ENCODE results near the gene LMOD1. TPM values are rescaled to one million over a fixed set of nuclear protein-coding genes. Genes with fewer than 3 reads are reported as not detected.

The LMOD1 gene
- total RNA-seq, 1 experiment from 2014 or later = not detected

- DNase-seq (ENCODE audit: low spot score) = no peak
Observed at GRCh38 chr1:201892211-201892610, 54.1 kb downstream of the LMOD1 start.

DNA sequence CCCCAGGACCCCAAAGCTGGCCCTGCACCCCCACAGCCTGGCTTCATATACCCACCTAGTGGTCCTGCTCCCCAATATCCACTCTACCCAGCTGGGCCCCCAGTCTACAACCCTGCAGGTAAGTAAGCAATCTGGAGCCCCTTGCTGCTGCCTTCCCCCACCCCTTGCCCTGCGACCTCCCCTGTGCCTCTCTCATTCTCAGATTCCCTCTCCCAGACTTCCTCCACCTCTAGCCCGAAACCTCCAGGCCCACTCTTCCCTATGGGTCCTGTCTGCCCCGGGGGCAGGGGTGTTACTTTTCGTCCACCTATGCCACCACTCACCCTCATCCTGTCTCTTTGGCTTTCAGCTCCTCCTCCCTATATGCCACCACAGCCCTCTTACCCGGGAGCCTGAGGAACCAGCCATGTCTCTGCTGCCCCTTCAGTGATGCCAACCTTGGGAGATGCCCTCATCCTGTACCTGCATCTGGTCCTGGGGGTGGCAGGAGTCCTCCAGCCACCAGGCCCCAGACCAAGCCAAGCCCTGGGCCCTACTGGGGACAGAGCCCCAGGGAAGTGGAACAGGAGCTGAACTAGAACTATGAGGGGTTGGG, 54.8 kb downstream of the LMOD1 start:
- no peak for DNase-seq (ENCODE audit: low spot score)

DNA sequence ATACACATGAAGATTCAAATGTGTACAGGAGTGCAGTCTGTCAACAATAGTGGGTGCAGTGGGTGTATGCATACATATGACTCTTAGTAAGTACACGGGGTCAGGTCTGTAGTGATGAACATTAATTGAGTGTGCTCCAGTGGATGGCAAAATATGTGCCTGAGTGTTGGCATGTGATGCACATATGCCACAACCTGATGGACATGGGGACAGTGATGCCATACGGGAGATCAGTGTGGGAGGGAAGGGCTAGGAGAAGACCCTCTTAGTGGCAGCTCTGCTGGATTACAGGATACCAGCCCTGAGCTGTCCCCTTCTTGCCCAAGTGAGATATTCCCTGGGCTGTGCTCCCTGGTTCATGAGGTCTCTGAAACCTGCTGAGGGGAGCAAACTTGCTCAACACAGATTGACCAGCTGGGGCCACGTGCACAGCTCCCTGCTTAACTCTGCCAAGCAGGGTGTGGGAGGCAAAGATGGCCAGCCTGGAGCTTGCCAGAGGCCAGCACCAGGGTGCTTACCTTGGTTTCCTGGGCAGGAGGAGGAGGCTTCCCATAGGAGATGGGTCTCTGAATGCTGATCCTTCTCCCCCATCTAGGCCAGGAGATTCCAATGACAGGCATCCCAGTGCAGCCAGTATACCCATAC, 55.4 kb downstream of the LMOD1 start:
- no peak for DNase-seq (ENCODE audit: low spot score)

- DNase-seq (ENCODE audit: low spot score) = no peak
Observed at GRCh38 chr1:201890223-201890622, 56.1 kb downstream of the LMOD1 start.

- no peak for DNase-seq (ENCODE audit: low spot score)
Observed at GRCh38 chr1:201889090-201889968, 57.0 kb downstream of the LMOD1 start.

GRCh38 chr1:201888282-201889089, 57.9 kb downstream of the LMOD1 start, which contains the start of gene SHISA4:
SHISA4 (plus strand) TSS chr1:201888898; CDS start chr1:201888995, 97 bp downstream.
- peak; percentile 93 for DNase-seq (ENCODE audit: low spot score)

- DNase-seq (ENCODE audit: low spot score) = no peak
Observed at GRCh38 chr1:201887116-201887866, 59.1 kb downstream of the LMOD1 start.

DNA sequence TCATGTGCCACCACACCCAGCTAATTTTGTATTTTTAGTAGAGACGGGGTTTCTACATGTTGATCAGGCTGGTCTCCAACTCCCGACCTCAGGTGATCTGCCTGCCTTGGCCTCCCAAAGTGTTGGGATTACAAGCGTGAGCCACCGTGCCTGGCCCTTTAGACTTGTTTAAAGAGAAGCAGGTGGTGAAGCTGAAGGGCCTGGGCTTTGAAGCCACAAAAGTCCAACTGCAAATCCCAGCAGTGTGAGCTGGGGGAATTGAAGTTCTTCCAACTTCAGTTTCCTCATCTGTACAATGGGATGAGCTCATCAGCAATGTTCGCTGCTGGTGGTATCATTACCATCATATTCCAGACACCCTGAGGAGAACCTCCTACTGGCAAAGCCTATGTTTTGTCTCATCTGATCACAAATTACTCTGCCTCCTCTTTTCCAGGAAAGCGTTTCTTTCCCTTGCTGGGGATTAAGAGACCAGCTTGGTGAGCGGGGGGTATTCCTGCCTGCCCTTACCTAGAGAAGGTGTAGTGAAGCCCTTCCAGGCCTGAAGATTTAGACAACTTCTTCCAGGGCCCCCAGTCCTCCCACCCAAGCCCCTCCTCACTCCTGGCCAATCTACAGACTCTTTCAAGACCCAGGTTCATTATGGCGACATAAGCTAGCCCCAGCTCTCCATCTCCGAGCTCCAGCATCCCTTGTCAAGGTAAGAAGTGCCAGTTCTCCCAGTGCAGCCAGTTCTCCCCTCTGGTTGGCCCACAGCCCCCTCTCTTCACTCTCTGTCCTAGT, 60.1 kb downstream of the LMOD1 start:
- no peak for DNase-seq (ENCODE audit: low spot score)

DNA sequence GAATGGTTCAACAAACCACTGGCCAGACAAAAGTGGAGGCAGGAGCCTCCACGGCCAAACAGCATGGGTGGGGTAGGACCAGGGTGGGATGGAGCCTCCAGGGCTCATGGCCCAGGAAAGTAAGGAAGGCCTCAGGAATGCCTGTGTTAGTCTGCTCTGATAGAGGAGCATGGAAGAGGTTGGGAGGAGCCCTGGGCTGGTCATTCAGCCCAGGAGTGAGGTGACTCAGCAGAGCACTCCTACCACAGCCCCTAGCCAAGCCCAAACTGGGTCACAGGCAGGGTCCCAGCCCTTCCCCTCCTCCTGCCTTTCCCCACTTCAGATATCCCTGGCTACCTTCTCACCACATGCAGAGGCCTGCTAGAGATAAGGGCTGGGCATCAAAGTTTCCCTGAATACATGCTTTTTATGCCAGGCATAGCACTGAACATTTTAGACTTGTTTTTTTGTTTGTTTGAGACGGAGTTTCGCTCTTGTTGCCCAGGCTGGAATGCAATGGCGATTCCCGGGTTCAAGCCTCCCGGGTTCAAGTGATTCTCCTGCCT, 60.7 kb downstream of the LMOD1 start:
- DNase-seq (ENCODE audit: low spot score) = peak; percentile 80

DNA sequence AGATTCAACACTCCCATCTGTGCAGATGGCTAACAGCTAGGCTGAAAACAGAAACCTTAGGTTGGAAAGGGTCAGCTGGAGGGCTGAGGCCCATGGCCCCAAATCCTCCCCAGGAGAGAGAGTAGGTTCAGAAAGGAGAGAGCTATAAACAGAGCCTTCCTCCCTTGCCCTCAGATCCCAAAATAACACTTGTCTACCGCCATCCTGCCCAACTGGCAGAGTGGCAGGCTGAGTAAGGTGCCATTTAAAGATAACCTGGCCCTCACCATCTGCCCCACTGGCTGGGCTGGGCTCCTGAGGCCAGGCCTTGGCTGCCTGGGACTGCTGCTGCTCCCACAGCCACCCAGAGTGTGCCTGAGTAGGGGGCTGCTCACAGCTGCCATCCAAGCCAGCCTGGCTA, 61.9 kb downstream of the LMOD1 start:
- no peak for DNase-seq (ENCODE audit: low spot score)

DNA sequence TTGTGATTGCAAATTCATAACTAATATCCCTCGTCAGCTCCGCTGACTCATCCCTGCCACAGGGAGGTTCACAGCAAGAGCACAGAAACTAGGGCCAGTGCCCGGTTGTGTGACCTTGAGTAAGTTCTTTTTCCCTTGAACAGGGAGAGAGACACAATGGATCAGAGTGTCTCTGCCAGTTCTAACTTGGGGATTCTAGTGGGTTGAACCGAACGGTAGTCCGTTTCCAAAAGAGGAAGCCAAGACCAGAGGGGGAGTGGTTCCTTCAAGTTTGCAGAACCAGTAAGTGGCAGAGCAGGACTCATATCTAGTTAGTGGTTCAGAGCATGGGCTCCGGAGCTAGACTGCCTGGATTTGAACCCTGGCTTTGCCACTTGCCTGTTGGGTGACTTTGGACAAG, 62.6 kb downstream of the LMOD1 start:
- DNase-seq (ENCODE audit: low spot score) = peak; percentile 66

GRCh38 chr1:201883266-201883665, 63.1 kb downstream of the LMOD1 start:
- DNase-seq (ENCODE audit: low spot score) = no peak

DNA sequence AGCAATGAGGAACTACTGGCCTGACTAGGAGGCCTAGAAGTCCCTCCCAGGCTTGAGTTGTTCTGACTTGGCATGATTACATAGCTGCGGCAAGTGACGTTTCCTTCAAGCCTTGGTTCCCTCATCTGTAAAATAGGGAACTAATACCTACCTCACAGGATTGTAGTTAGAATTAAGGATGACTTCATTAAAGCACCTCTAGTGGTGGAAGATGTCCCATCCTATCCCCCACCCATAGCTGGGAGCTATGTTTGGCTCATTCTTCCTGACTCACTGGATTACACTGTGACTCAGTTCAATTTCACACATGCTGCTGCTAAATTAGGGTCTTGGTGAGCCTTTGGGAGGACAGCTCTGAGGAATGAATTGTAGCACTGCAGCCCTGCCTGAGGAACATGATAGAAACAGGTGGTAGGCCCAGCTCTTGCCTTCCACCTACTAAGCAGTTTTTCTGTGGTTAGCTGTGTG, 63.6 kb downstream of the LMOD1 start:
- peak; percentile 93 for DNase-seq (ENCODE audit: low spot score)

GRCh38 chr1:201881617-201882016, 64.7 kb downstream of the LMOD1 start:
- no peak for DNase-seq (ENCODE audit: low spot score)

DNA sequence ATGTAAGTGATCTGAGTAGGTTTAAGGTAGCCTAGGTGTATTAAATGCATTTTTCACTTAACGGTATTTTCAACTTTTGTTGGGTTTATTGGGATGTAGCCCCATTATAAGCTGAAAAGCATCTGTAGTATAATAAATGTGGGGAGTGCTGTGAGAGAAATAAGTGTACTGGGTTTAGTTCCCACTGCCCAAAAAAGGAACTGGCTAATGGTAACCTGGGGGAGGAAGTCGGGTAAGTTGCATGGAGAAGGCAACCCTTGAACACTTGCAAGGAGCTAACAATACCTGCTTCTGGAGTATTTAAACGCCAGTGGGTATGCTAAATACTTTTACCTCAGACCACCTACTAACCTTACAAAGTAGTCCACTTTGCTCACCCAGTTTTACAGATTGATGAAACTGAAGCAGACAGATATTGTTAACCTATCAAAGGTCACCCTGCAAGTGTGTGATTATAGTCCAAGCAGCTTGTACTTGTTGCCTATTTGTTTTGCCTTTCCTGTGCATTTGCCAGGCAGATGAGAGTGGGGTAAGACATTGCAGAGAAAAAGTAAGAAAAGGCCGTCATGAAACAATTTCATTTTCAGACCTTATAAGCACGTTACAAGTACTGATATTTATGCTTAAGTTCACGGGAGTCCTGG, 65.3 kb downstream of the LMOD1 start:
- no peak for DNase-seq (ENCODE audit: low spot score)

DNA sequence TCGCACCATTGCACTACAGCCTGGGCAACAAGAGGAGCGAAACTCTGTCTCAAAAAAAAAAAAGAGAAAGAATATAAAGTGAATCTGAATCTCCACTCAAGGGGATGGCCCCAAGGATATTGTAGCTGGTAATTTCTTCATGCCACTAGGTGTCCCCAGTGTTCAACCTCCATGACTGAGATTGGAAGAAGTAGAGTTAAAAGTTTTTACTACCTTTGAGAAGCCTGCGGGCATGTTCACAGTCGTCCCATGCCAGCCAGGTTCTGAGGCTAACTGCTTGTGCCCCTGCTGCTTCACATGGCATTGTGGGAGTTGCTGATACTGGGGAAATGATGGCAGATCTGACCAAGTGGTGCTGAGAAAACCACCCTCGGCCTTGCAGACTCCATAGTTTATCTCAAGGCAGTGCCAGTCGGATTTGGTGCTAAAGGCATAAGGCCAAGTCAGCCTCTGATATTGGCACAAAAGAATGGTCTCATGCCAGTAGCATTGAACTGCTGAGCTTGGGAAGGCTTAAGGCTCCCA, 68.4 kb downstream of the LMOD1 start:
- DNase-seq (ENCODE audit: low spot score) = peak; percentile 62

DNA sequence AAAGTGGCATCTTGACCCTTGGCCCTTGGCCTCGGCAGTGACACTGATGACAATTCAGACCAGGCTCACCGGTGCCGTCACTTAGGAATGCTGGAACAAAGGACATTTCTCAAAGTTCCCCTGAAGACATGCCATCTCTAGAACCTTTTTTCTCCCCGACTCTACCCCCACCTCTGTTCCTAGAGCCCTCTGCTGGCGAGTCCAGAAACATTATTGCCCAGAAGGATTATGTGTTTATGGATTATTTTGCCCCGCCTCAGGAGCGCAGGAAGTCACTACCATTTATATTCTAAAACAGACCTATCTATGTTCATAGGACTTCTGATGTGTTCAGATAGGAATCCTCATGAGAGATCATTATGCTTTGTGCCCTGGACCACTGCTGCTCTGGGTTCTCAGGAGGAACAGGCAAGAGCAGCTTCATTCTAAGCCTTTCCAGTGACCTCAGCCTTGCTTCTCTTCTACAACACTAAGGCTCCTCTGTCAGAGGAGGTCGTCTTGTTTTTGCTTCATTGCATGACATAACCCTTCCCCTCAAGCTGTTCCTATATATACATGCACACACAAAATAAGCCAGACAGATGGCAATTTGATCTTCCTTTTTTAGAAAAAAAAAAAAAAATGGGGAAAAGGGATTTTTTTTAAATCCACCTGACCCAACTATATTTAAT, 70.1 kb downstream of the LMOD1 start:
- DNase-seq (ENCODE audit: low spot score) = no peak

GRCh38 chr1:201874672-201875071, 71.7 kb downstream of the LMOD1 start:
- DNase-seq (ENCODE audit: low spot score) = no peak

DNA sequence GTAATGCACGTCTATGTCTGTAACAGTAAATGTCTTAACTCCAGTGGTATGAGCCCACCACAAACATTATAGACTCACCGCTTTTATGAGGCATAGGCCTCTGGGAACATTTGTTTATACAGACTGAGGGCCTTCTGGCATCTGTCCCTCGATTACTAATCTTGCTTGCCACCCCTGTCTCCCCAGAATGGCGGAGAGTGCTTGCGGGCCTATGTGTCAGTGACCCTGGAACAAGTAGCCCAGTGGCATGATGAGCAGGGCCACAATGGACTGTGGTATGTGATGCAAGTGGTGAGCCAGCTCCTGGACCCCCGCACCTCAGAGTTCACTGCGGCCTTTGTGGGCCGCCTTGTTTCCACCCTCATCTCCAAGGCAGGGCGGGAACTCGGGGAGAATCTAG, 76.0 kb downstream of the LMOD1 start:
- DNase-seq (ENCODE audit: low spot score) = no peak

Data from A172 (cell line).